Gastroesophageal sphincter (tissue), 4 donors: ENCODE measurements around the gene DPM1. TPM values are rescaled to one million over a fixed set of nuclear protein-coding genes. Genes with fewer than 3 reads are reported as not detected.
A peak's percentile ranks its signal among the peaks of the same experiment; 100 is the strongest.

Experiments used
- ATAC-seq: fragments of 150-250 bp; one replicate; pipeline ENCODE4 v1.9.1; 2016; ENCODE audit warnings: mild to moderate bottlenecking, moderate library complexity
- H3K27ac ChIP-seq, 4 donors: fragments of 200-600 bp; sonication (generic) in 3 of 4; 1 replicate in 3 of 4; 2 replicates in 1 of 4; pipeline ENCODE4 v1.5.1; 2016 to 2019
- H3K27me3 ChIP-seq: fragments of 200-600 bp; sonication (generic); one replicate; pipeline ENCODE4 v1.5.1; 2019
- H3K36me3 ChIP-seq, 2 donors: fragments of 200-600 bp; sonication (generic); one replicate each; pipeline ENCODE4 v1.5.1; 2019; ENCODE audit warnings: control low read depth in 1 of 2
- H3K4me1 ChIP-seq, 3 donors: fragments of 200-600 bp; sonication (generic); 1 replicate in 2 of 3; 2 replicates in 1 of 3; pipeline ENCODE4 v1.5.1; 2016 to 2019; ENCODE audit warnings: control low read depth in 2 of 3
- H3K4me3 ChIP-seq, 2 donors: fragments of 200-600 bp; sonication (generic); one replicate each; pipeline ENCODE4 v1.5.1; 2019; ENCODE audit warnings: mild to moderate bottlenecking in 1 of 2, moderate library complexity in 1 of 2
- H3K9me3 ChIP-seq, 3 donors: fragments of 200-600 bp; sonication (generic); one replicate each; pipeline ENCODE4 v1.5.1; 2017 to 2019; ENCODE audit warnings: control low read depth in 2 of 3
- EP300 ChIP-seq: sonication (generic); formaldehyde crosslinking; IDR thresholded peaks from one replicate; pipeline ENCODE4 v1.6.1; 2017; ENCODE audit warnings: antibody characterized with exemption, mild to moderate bottlenecking
- POLR2A ChIP-seq, 2 donors: fragments of 450-650 bp; IDR thresholded peaks; one replicate each; pipeline ENCODE4 v1.6.1; 2017; ENCODE audit warnings: antibody characterized with exemption in 2 of 2, mild to moderate bottlenecking in 2 of 2, moderate library complexity in 1 of 2
- POLR2AphosphoS5 ChIP-seq: sonication (generic); formaldehyde crosslinking; IDR thresholded peaks from one replicate; pipeline ENCODE4 v1.6.1; 2017; ENCODE audit warnings: antibody characterized with exemption
- WGBS, 2 donors: methylation state at CpG; one replicate each; pipeline ENCODE4 v1.1.5; 2018; ENCODE audit warnings: low coverage in 1 of 2; 5-methylcytosine and 5-hydroxymethylcytosine counted together
- total RNA-seq, 4 donors: library from RNA; depleted of rRNA; stranded (reverse); fragments of >200 nt; gene quantifications; one replicate each; pipeline ENCODE4 v1.1.0, GENCODE V29; 2016
- TF ChIP-seq, protein P1 (sequence below), 4 experiments: fragments of 200-600 bp in 2 of 4; fragments of 450-650 bp in 2 of 4; sonication (generic) in 1 of 4; IDR thresholded peaks; one replicate each; pipeline ENCODE4 v1.5.1; 2017 to 2019; ENCODE audit warnings: antibody characterized with exemption in 4 of 4, mild to moderate bottlenecking in 2 of 4, moderate library complexity in 2 of 4

The DPM1 gene
- total RNA-seq, 4 donors from 2014 or later, result 35.2 to 63.0 (median 43.5) TPM

- Histone ChIP-seq H3K4me3 (no peak overlapping the region), H3K4me1 (no peaks in the 10 kb centered on the region), H3K9me3 (no peaks in the 10 kb centered on the region), H3K27ac (no peak overlapping the region), H3K27me3 (peaks cover 50% of the 10 kb centered on the region), H3K36me3 (no peaks in the 10 kb centered on the region)
- ATAC-seq, result no peak
- TF ChIP-seq POLR2A (IDR thresholded peaks at IDR 0.05) (no peak), POLR2AphosphoS5 (no peak), EP300 (no peak)
- TF ChIP-seq, protein P1, sequence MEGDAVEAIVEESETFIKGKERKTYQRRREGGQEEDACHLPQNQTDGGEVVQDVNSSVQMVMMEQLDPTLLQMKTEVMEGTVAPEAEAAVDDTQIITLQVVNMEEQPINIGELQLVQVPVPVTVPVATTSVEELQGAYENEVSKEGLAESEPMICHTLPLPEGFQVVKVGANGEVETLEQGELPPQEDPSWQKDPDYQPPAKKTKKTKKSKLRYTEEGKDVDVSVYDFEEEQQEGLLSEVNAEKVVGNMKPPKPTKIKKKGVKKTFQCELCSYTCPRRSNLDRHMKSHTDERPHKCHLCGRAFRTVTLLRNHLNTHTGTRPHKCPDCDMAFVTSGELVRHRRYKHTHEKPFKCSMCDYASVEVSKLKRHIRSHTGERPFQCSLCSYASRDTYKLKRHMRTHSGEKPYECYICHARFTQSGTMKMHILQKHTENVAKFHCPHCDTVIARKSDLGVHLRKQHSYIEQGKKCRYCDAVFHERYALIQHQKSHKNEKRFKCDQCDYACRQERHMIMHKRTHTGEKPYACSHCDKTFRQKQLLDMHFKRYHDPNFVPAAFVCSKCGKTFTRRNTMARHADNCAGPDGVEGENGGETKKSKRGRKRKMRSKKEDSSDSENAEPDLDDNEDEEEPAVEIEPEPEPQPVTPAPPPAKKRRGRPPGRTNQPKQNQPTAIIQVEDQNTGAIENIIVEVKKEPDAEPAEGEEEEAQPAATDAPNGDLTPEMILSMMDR (IDR thresholded peaks at IDR 0.05), result no peak
- WGBS, 2 donors, result 50 to 76% methylated on average over 2 of the region's 5 CpGs
Measured at GRCh38 chr20:50995506-50995905, 37.2 kb upstream of the DPM1 start.

GRCh38 chr20:50993876-50994275 lies 35.5 kb upstream of the DPM1 start:
- TF ChIP-seq EP300 (no peak), POLR2AphosphoS5 (no peak)
- TF ChIP-seq, protein P1 (IDR thresholded peaks at IDR 0.05), result no peak
- 83 to 94% methylated on average over 3 to 7 of the region's 9 CpGs for WGBS, 2 donors
- no peak for ATAC-seq

DNA sequence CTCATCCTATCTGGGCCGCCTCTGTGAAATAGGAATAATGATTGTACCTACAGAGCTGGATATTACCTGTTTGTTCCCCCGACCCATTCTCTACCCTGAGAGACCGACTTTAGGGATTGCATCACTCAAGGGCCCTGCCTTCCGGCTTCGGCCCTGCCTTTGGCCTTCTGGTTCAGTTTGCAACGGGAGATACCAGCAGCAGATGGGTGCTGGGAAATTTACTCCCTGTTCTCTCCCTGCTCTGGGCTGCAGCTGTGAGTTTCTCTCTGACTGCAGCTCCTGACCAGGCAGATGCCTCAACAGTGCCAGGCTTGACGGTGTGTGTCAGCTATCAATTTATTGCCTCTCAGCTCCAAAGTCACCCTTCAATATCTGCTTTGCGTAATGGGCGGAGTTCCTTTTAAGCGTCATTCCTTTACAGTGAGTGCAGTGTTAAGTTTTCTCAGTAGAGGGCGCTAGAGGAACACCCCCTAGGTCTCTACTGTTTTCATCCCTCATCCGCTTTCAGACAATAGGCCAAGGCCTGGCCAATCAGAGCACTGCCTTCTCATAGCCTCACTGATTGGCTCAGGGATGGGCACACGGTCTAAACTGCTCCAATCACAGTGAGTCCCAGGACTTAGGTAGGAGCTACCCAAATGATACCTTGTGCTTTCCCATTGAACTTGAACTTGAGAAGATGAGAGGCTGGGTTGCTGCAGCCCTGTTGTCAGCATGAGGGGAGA lies 34.6 kb upstream of the DPM1 start:
- 27 to 80% methylated on average over 3 to 10 of the region's 13 CpGs for WGBS, 2 donors
- TF ChIP-seq, protein P1 (IDR thresholded peaks at IDR 0.05), result peak in 3 of 4 experiments; percentile 21 to 48 (median 28)
- no peak for TF ChIP-seq POLR2A (IDR thresholded peaks at IDR 0.05)
- no peaks in the 10 kb centered on the region for H3K36me3 ChIP-seq
- H3K4me3 ChIP-seq, result no peak overlapping the region
- ATAC-seq, result no peak
- peaks cover 40% of the 10 kb centered on the region for H3K27me3 ChIP-seq
- no peaks in the 10 kb centered on the region for H3K9me3 ChIP-seq
- H3K4me1 ChIP-seq, result peaks cover 0 to 1% (median 0%) of the 10 kb centered on the region in 3 donors
- H3K27ac ChIP-seq, result no peak overlapping the region

More at GRCh38 chr20:50993876-50994275, 35.5 kb upstream of the DPM1 start:
- no peaks in the 10 kb centered on the region for H3K36me3 ChIP-seq
- H3K27me3 ChIP-seq, result peaks cover 47% of the 10 kb centered on the region
- no peaks in the 10 kb centered on the region for H3K9me3 ChIP-seq
- H3K27ac ChIP-seq, result no peak overlapping the region
- no peaks in the 10 kb centered on the region for H3K4me1 ChIP-seq
- no peak overlapping the region for H3K4me3 ChIP-seq

GRCh38 chr20:50992336-50992732 lies 34.0 kb upstream of the DPM1 start:
- Histone ChIP-seq H3K36me3 (no peaks in the 10 kb centered on the region), H3K9me3 (no peaks in the 10 kb centered on the region), H3K27ac (no peak overlapping the region), H3K4me3 (no peak overlapping the region), H3K27me3 (peaks cover 40% of the 10 kb centered on the region), H3K4me1 (peaks cover 0 to 7% (median 0%) of the 10 kb centered on the region in 3 donors)
- TF ChIP-seq, protein P1 (IDR thresholded peaks at IDR 0.05), result no peak
- no peak for TF ChIP-seq POLR2A (IDR thresholded peaks at IDR 0.05)
- no peak for TF ChIP-seq EP300
- no peak for TF ChIP-seq POLR2AphosphoS5
- ATAC-seq, result no peak
- 56 to 64% methylated on average over 3 of the region's 4 CpGs for WGBS, 2 donors

- TF ChIP-seq, protein P1 (IDR thresholded peaks at IDR 0.05), result no peak
- TF ChIP-seq POLR2AphosphoS5 (no peak), EP300 (no peak), POLR2A (IDR thresholded peaks at IDR 0.05) (no peak)
- no peaks in the 10 kb centered on the region for H3K36me3 ChIP-seq
- no peaks in the 10 kb centered on the region for H3K9me3 ChIP-seq
- WGBS, 2 donors, result 100% methylated on average over 1 of the region's 3 CpGs; no CpG with 5 or more reads in 1 of the 2 donors
- no peak for ATAC-seq
- no peak overlapping the region for H3K4me3 ChIP-seq
- H3K27ac ChIP-seq, result no peak overlapping the region
- peaks cover 45% of the 10 kb centered on the region for H3K27me3 ChIP-seq
- peaks cover 0 to 7% (median 0%) of the 10 kb centered on the region in 3 donors for H3K4me1 ChIP-seq
Measured at GRCh38 chr20:50991076-50991475, 32.7 kb upstream of the DPM1 start.
